ENCODE data around the gene LAIR1. TPM values are rescaled to one million over a fixed set of nuclear protein-coding genes. Genes with fewer than 3 reads are reported as not detected.

Gene LAIR1
- total and polyA plus RNA-seq, 2 experiments from 2014 or later: not detected

DNA sequence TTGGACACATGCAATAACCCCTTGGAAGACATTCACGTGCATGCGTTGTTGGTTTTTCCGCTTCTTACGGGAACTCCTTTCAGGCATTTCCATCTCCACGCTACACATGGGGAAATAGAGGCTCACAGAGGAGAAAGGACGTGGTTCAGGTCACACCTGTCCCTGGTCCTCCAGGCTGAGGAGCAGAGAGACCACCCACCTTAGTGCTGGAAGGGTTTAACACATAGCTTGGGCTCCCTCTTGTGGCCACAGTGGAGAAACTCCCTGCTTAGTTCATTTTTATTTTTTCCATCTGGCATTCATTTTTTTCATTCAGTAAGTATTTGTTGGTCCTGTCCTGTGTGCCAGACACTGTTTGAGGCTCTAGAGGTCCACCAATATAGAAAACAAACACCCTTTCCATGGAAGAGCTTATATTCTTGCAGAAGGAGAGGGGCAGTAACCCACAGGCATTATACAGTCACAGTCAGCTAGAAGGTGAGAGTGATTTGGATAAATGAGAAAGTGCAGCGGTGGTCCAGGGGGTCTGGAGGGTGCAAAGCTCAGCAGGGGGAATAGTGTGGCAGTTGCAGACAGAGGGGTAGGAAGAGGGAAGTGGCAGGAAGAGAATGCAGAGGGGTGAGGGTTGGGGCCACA, 26.3 kb upstream of the LAIR1 start:
- Histone ChIP-seq H3K9me2 (ENCODE audit: insufficient read depth) (no peaks in the 10 kb centered on the region), H2AFZ (no peak overlapping the region), H3K4me1 (ENCODE audit: insufficient read depth) (no peaks in the 10 kb centered on the region), H3K36me3 (ENCODE audit: low read depth) (no peaks in the 10 kb centered on the region), H3F3A (ENCODE audit: insufficient read depth) (no peaks in the 10 kb centered on the region), H3K4me3 (no peak overlapping the region), H3K4me2 (ENCODE audit: unreplicated experiment) (no peak overlapping the region), H3K9me3 (ENCODE audit: low read depth) (no peaks in the 10 kb centered on the region), H3K9ac (no peak overlapping the region), H3K79me2 (ENCODE audit: insufficient read depth) (no peaks in the 10 kb centered on the region), H4K20me1 (ENCODE audit: insufficient read depth) (no peaks in the 10 kb centered on the region), H3K27ac (no peak overlapping the region), H3K27me3 (replicated peaks; ENCODE audit: insufficient read depth) (peaks cover 38% of the 10 kb centered on the region)
- WGBS, 2 experiments (ENCODE audit: low coverage in 1 of 2, low lambda C conversion rate in 2 of 2, missing lambda C conversion rate in 2 of 2): 8% methylated on average over 7 of the region's 7 CpGs
- peak; percentile 76 for DNase-seq
- in situ Hi-C loops (cut with MboI): no loop called here
- no peak for TF ChIP-seq EZH2 (IDR thresholded peaks at IDR 0.05; ENCODE audit: insufficient read depth, poor library complexity, severe bottlenecking)
- TF ChIP-seq EZH2phosphoT487 (IDR thresholded peaks at IDR 0.05; ENCODE audit: insufficient read depth, low read depth): no peak

DNA sequence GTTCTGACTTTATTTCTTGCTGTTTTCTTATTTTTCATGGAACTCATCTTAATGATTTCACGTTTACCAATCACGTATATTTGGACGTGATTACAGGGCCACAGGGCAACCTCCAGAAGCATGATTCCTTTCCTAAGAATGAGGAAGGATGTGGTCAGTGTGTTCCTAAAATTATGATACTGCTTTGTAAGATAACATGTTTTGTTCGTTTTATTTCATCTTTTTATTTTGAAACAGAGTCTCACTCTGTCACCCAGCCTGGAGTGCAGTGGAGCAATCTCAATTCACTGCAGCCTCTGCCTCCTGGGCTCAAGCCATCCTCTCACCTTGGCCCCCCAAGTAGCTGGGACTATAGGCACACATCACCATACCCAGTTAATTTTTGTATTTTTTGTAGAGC, 24.8 kb upstream of the LAIR1 start:
- WGBS, 2 experiments (ENCODE audit: low coverage in 1 of 2, low lambda C conversion rate in 2 of 2, missing lambda C conversion rate in 2 of 2): 33 to 36% methylated on average over 4 of the region's 4 CpGs
- Histone ChIP-seq H3K4me2 (ENCODE audit: unreplicated experiment) (no peak overlapping the region), H3K27ac (no peak overlapping the region), H3K79me2 (ENCODE audit: insufficient read depth) (no peaks in the 10 kb centered on the region), H3K9ac (no peak overlapping the region), H3K4me3 (no peak overlapping the region), H3F3A (ENCODE audit: insufficient read depth) (no peaks in the 10 kb centered on the region), H3K9me2 (ENCODE audit: insufficient read depth) (no peaks in the 10 kb centered on the region), H3K9me3 (ENCODE audit: low read depth) (no peaks in the 10 kb centered on the region), H3K4me1 (ENCODE audit: insufficient read depth) (no peaks in the 10 kb centered on the region), H4K20me1 (ENCODE audit: insufficient read depth) (no peaks in the 10 kb centered on the region), H2AFZ (no peak overlapping the region), H3K36me3 (ENCODE audit: low read depth) (no peaks in the 10 kb centered on the region), H3K27me3 (replicated peaks; ENCODE audit: insufficient read depth) (peaks cover 42% of the 10 kb centered on the region)
- in situ Hi-C loops (cut with MboI): no loop called here
- TF ChIP-seq EZH2 (IDR thresholded peaks at IDR 0.05; ENCODE audit: insufficient read depth, poor library complexity, severe bottlenecking) (no peak), EZH2phosphoT487 (IDR thresholded peaks at IDR 0.05; ENCODE audit: insufficient read depth, low read depth) (no peak)
- DNase-seq: no peak

DNA sequence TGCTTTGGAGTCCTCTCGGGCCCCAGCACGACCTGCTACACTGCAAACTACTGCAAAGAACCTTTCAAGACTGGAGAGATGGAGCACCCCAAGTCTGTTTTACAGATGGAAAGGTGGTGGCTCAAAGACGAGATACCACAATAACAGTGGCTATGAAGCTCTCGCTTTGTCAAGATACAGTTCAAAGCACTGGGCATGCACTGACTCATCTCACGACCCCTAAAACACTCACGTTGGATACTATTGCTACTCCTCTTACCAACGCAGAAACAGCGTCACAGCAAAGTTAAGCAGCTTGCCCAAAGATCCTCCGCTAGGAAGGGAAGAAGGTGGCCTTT, 24.0 kb upstream of the LAIR1 start:
- Histone ChIP-seq H3K4me2 (ENCODE audit: unreplicated experiment) (peak overlapping the region; percentile 46), H2AFZ (peak overlapping the region; percentile 27; the same call in 1 of the 2 replicates)

DNA sequence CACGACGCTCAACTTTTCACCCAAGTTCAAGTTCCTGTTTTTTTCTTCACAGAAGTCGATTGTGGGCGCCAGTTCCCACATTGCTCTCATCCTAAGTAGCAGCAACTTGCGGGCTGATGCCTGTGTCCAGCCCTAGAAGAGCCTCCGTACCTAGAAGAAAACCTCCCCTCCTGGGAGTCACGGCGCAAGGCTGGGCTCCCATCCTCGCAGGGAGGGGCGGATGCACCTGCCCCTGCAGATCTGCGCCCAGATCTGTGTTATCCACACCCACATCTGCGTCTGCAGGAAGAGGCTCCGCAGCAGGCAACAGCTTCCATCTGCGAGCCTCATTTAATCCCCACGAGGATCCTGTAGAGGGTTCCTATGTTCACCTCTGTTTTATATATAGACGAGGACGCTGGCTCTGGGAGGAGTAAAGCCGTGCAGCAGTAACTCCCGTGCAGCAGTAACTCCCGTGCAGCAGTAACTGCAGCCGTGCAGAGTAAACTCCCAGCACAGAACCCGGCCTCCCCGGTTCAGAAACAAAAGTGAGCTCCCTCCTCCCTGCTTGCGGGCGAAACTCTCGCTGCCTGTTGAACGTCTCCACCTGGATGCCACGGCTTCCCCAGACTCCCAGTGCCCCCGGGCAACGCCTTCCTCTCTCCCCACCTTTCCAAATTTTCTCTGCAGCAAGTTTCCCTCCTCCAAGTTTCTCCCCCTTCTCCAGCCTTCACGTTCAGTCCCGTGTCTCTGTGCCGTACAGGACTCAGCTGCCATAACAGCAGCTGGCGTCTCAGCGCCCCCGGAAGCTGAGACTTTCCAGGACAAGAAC, 23.5 kb upstream of the LAIR1 start:
- DNase-seq: peak; percentile 10

More for the DNA sequence above, 24.0 kb upstream of the LAIR1 start:
- Histone ChIP-seq H3F3A (ENCODE audit: insufficient read depth) (no peaks in the 10 kb centered on the region), H4K20me1 (ENCODE audit: insufficient read depth) (no peaks in the 10 kb centered on the region), H3K4me1 (ENCODE audit: insufficient read depth) (no peaks in the 10 kb centered on the region), H3K9me3 (ENCODE audit: low read depth) (no peaks in the 10 kb centered on the region), H3K9ac (no peak overlapping the region), H3K27ac (no peak overlapping the region), H3K4me3 (peak overlapping the region; percentile 8), H3K27me3 (replicated peaks; ENCODE audit: insufficient read depth) (peaks cover 42% of the 10 kb centered on the region), H3K79me2 (ENCODE audit: insufficient read depth) (no peaks in the 10 kb centered on the region), H3K36me3 (ENCODE audit: low read depth) (no peaks in the 10 kb centered on the region), H3K9me2 (ENCODE audit: insufficient read depth) (no peaks in the 10 kb centered on the region)
- in situ Hi-C loops (cut with MboI): no loop called here
- WGBS, 2 experiments (ENCODE audit: low coverage in 1 of 2, low lambda C conversion rate in 2 of 2, missing lambda C conversion rate in 2 of 2): 17 to 20% methylated on average over 9 of the region's 9 CpGs
- TF ChIP-seq EZH2 (IDR thresholded peaks at IDR 0.05; ENCODE audit: insufficient read depth, poor library complexity, severe bottlenecking) (no peak), EZH2phosphoT487 (IDR thresholded peaks at IDR 0.05; ENCODE audit: insufficient read depth, low read depth) (no peak)
- no peak for DNase-seq

More for the DNA sequence above, 23.5 kb upstream of the LAIR1 start:
- H3K27me3 ChIP-seq (replicated peaks; ENCODE audit: insufficient read depth): peaks cover 42% of the 10 kb centered on the region
- in situ Hi-C loops (cut with MboI): no loop called here
- H3K4me3 ChIP-seq: peak overlapping the region; percentile 8
- no peaks in the 10 kb centered on the region for H3F3A ChIP-seq (ENCODE audit: insufficient read depth)
- H3K4me1 ChIP-seq (ENCODE audit: insufficient read depth): no peaks in the 10 kb centered on the region
- peak overlapping the region; percentile 27; the same call in 1 of the 2 replicates for H2AFZ ChIP-seq
- no peaks in the 10 kb centered on the region for H3K9me3 ChIP-seq (ENCODE audit: low read depth)
- no peaks in the 10 kb centered on the region for H3K79me2 ChIP-seq (ENCODE audit: insufficient read depth)
- no peaks in the 10 kb centered on the region for H3K9me2 ChIP-seq (ENCODE audit: insufficient read depth)
- no peak overlapping the region for H3K9ac ChIP-seq
- TF ChIP-seq EZH2 (IDR thresholded peaks at IDR 0.05; ENCODE audit: insufficient read depth, poor library complexity, severe bottlenecking) (no peak), EZH2phosphoT487 (IDR thresholded peaks at IDR 0.05; ENCODE audit: insufficient read depth, low read depth) (no peak)
- no peaks in the 10 kb centered on the region for H4K20me1 ChIP-seq (ENCODE audit: insufficient read depth)
- H3K4me2 ChIP-seq (ENCODE audit: unreplicated experiment): peak overlapping the region; percentile 46
- no peak overlapping the region for H3K27ac ChIP-seq
- H3K36me3 ChIP-seq (ENCODE audit: low read depth): no peaks in the 10 kb centered on the region
- 2% methylated on average over 35 to 36 of the region's 36 CpGs for WGBS, 2 experiments (ENCODE audit: low coverage in 1 of 2, low lambda C conversion rate in 2 of 2, missing lambda C conversion rate in 2 of 2)
